H1 (cell line): ENCODE data around the gene KCNMA1. TPM values are rescaled to one million over a fixed set of nuclear protein-coding genes. Genes with fewer than 3 reads are reported as not detected.

Experiments
- CTCF ChIA-PET: fragments of 300-600 bp; sonication (Branson Sonifier 250); formaldehyde crosslinking; loops from one replicate; lab custom pipeline; 2021; ENCODE audit not compliant: partially characterized antibody; lab: Charles Lee
- POLR2A ChIA-PET: fragments of 300-600 bp; sonication (Branson Sonifier 250); formaldehyde crosslinking; loops from one replicate; lab custom pipeline; 2021; ENCODE audit warnings: inconsistent platforms; ENCODE audit not compliant: partially characterized antibody; lab: Charles Lee
- DNase-seq, 2 experiments: peaks; one replicate each; pipeline versions ENCODE4 v3.0.0 to v3.0.0-alpha.2; 2010 to 2022; ENCODE audit warnings: low spot score in 2 of 2, low read depth in 1 of 2, mixed read lengths in 1 of 2
- FAIRE-seq: peaks from 2 replicates; lab custom pipeline; 2011; peaks lifted over from hg19 to GRCh38; lab: Jason Lieb, UNC
- H2AFZ ChIP-seq: 2 replicates; pipeline ENCODE4 v1.8.1; 2012; ENCODE audit warnings: low read length, inconsistent platforms
- H2AK5ac ChIP-seq: 2 replicates; pipeline ENCODE4 v1.6.1; 2013; ENCODE audit warnings: low read depth, low read length
- H2BK120ac ChIP-seq: replicated peaks from 2 replicates; pipeline ENCODE3; 2013; ENCODE audit warnings: low read depth, low read length, inconsistent platforms
- H2BK12ac ChIP-seq: 2 replicates; pipeline ENCODE4 v1.6.1; 2013; ENCODE audit warnings: low read depth, low read length
- H2BK15ac ChIP-seq: 2 replicates; pipeline ENCODE4 v1.6.1; 2013; ENCODE audit warnings: low read length
- H2BK20ac ChIP-seq: 2 replicates; pipeline ENCODE4 v1.6.1; 2013; ENCODE audit warnings: low read length
- H2BK5ac ChIP-seq: 2 replicates; pipeline ENCODE4 v1.6.1; 2013; ENCODE audit warnings: low read depth, low read length
- H3K14ac ChIP-seq: 2 replicates; pipeline ENCODE4 v1.6.1; 2013; ENCODE audit warnings: inconsistent platforms; ENCODE audit not compliant: insufficient read length
- H3K18ac ChIP-seq: 2 replicates; pipeline ENCODE4 v1.6.1; 2013; ENCODE audit warnings: low read length; ENCODE audit errors: extremely low read depth
- H3K23ac ChIP-seq: 2 replicates; pipeline ENCODE4 v1.6.1; 2013; ENCODE audit warnings: inconsistent platforms; ENCODE audit not compliant: insufficient read length
- H3K23me2 ChIP-seq: 2 replicates; pipeline ENCODE4 v1.6.1; 2013; ENCODE audit warnings: low read depth, low read length
- H3K27ac ChIP-seq: 2 replicates; pipeline ENCODE4 v1.6.1; 2011; ENCODE audit warnings: low read depth, low read length, inconsistent platforms
- H3K27me3 ChIP-seq, 4 experiments: replicated peaks in 1 of 4; 1 replicate in 1 of 4; 2 replicates in 3 of 4; pipeline versions ENCODE4 v1.6.1 to v1.8.1; 2011 to 2013; ENCODE audit warnings: low read length in 3 of 4, mild to moderate bottlenecking in 3 of 4, inconsistent platforms in 2 of 4, mixed read lengths in 2 of 4, moderate library complexity in 1 of 4; ENCODE audit not compliant: control insufficient read depth in 3 of 4, insufficient read depth in 3 of 4; ENCODE audit errors: extremely low read depth in 1 of 4
- H3K36me3 ChIP-seq, 4 experiments: 2 replicates each; pipeline versions ENCODE4 v1.6.1 to v1.8.1; 2011 to 2013; ENCODE audit warnings: mild to moderate bottlenecking in 4 of 4, low read length in 3 of 4, moderate library complexity in 2 of 4, control low read depth in 1 of 4, inconsistent platforms in 1 of 4; ENCODE audit not compliant: insufficient read depth in 4 of 4, control insufficient read depth in 2 of 4
- H3K4ac ChIP-seq: replicated peaks from 2 replicates; pipeline ENCODE3; 2013; ENCODE audit warnings: low read length, low read depth, mixed read lengths, inconsistent platforms; ENCODE audit not compliant: insufficient read length
- H3K4me1 ChIP-seq, 4 experiments: replicated peaks in 1 of 4; 1 replicate in 1 of 4; 2 replicates in 3 of 4; pipeline versions ENCODE4 v1.6.1 to v1.8.1; 2011 to 2013; ENCODE audit warnings: low read length in 3 of 4, inconsistent platforms in 2 of 4, mixed read lengths in 1 of 4; ENCODE audit not compliant: insufficient read depth in 4 of 4, control insufficient read depth in 3 of 4
- H3K4me2 ChIP-seq, 2 experiments: 2 replicates each; pipeline versions ENCODE4 v1.6.1 to v1.8.1; 2011 to 2013; ENCODE audit warnings: low read depth in 2 of 2, low read length in 2 of 2, control low read depth in 1 of 2, inconsistent platforms in 1 of 2, mild to moderate bottlenecking in 1 of 2; ENCODE audit not compliant: insufficient read depth in 1 of 2
- H3K4me3 ChIP-seq, 4 experiments: fragments of 200-600, 300-600 bp in 1 of 4; sonication (generic), shearing (Covaris generic), sonication (Bioruptor Twin) in 1 of 4; 2 replicates each; pipeline versions ENCODE4 v1.5.1 to v1.8.1; 2011 to 2016; ENCODE audit warnings: low read length in 4 of 4, low read depth in 3 of 4, control low read depth in 2 of 4, inconsistent platforms in 2 of 4, mild to moderate bottlenecking in 2 of 4, mixed read lengths in 1 of 4, moderate library complexity in 1 of 4; ENCODE audit not compliant: insufficient read depth in 2 of 4; ENCODE audit errors: extremely low read depth in 1 of 4
- H3K56ac ChIP-seq: replicated peaks from 2 replicates; pipeline ENCODE3; 2013; ENCODE audit warnings: low read depth, mild to moderate bottlenecking, mixed read lengths, low read length, inconsistent platforms; ENCODE audit not compliant: insufficient read length
- H3K79me1 ChIP-seq: 2 replicates; pipeline ENCODE4 v1.6.1; 2013; ENCODE audit warnings: low read depth, low read length, control low read depth
- H3K79me2 ChIP-seq, 2 experiments: 2 replicates each; pipeline versions ENCODE4 v1.6.1 to v1.8.1; 2012 to 2013; ENCODE audit warnings: low read length in 2 of 2, mild to moderate bottlenecking in 2 of 2, inconsistent platforms in 1 of 2; ENCODE audit not compliant: insufficient read depth in 2 of 2, control insufficient read depth in 1 of 2
- H3K9ac ChIP-seq, 4 experiments: replicated peaks in 1 of 4; 1 replicate in 1 of 4; 2 replicates in 3 of 4; pipeline versions ENCODE4 v1.6.1 to v1.8.1; 2011 to 2013; ENCODE audit warnings: low read depth in 3 of 4, low read length in 3 of 4, control low read depth in 2 of 4, mild to moderate bottlenecking in 2 of 4, moderate library complexity in 2 of 4, inconsistent platforms in 1 of 4; ENCODE audit errors: extremely low read depth in 1 of 4
- H3K9me3 ChIP-seq, 2 experiments: 2 replicates each; pipeline versions ENCODE4 v1.6.1 to v1.8.1; 2012 to 2013; ENCODE audit warnings: mild to moderate bottlenecking in 2 of 2, moderate library complexity in 2 of 2, control low read depth in 1 of 2, inconsistent platforms in 1 of 2, low read depth in 1 of 2, low read length in 1 of 2, mixed read lengths in 1 of 2; ENCODE audit not compliant: insufficient read depth in 2 of 2
- H4K20me1 ChIP-seq, 2 experiments: replicated peaks in 1 of 2; 2 replicates each; pipeline versions ENCODE3 to v1.8.1; 2011 to 2013; ENCODE audit warnings: inconsistent platforms in 2 of 2, low read length in 2 of 2, mild to moderate bottlenecking in 1 of 2; ENCODE audit not compliant: insufficient read depth in 2 of 2, control insufficient read depth in 1 of 2
- H4K5ac ChIP-seq: 2 replicates; pipeline ENCODE4 v1.6.1; 2013; ENCODE audit warnings: low read length, low read depth, mixed read lengths, inconsistent platforms; ENCODE audit not compliant: insufficient read length
- H4K8ac ChIP-seq: 2 replicates; pipeline ENCODE4 v1.8.0; 2013; ENCODE audit warnings: mild to moderate bottlenecking, moderate library complexity, low read length, inconsistent platforms; ENCODE audit not compliant: insufficient read depth; ENCODE audit errors: extremely low read depth
- H4K91ac ChIP-seq: replicated peaks from 2 replicates; pipeline ENCODE3; 2013; ENCODE audit warnings: low read length, mixed read lengths, inconsistent platforms; ENCODE audit not compliant: insufficient read length
- BCL11A ChIP-seq, 2 experiments: IDR thresholded peaks; one replicate each; pipeline ENCODE4 v1.6.1; 2011; ENCODE audit warnings: low read depth in 2 of 2, low read length in 2 of 2, mild to moderate bottlenecking in 2 of 2
- EP300 ChIP-seq, 2 experiments: IDR thresholded peaks; 1 replicate in 1 of 2; 2 replicates in 1 of 2; pipeline ENCODE4 v1.6.1; 2011 to 2012; ENCODE audit warnings: low read depth in 2 of 2, low read length in 2 of 2, mild to moderate bottlenecking in 2 of 2, borderline replicate concordance in 1 of 2, inconsistent platforms in 1 of 2, moderate library complexity in 1 of 2
- GTF2F1 ChIP-seq: IDR thresholded peaks from 2 replicates; pipeline ENCODE4 v1.6.1; 2012; ENCODE audit warnings: low read depth, low read length, improper control_type of control experiment, borderline replicate concordance
- KDM1A ChIP-seq: fragments of 200-600, 300-600 bp; sonication (generic); IDR thresholded peaks from 2 replicates; pipeline ENCODE4 v1.7.1; 2016; ENCODE audit warnings: mild to moderate bottlenecking, low read length, borderline replicate concordance
- POLR2AphosphoS5 ChIP-seq: IDR thresholded peaks from 2 replicates; pipeline ENCODE4 v1.6.1; 2011; ENCODE audit warnings: low read depth, low read length
- RXRA ChIP-seq: IDR thresholded peaks from 2 replicates; pipeline ENCODE4 v1.6.1; 2011; ENCODE audit warnings: low read depth, mild to moderate bottlenecking, low read length, moderate library complexity; ENCODE audit not compliant: insufficient read depth
- SAP30 ChIP-seq: fragments of 300-600 bp; sonication (generic); IDR thresholded peaks from 2 replicates; pipeline ENCODE4 v1.7.1; 2012; ENCODE audit warnings: low read length, moderate library complexity, mild to moderate bottlenecking, inconsistent platforms; ENCODE audit not compliant: insufficient read depth, insufficient replicate concordance
- SRF ChIP-seq: IDR thresholded peaks from 2 replicates; pipeline ENCODE4 v1.6.1; 2011; ENCODE audit warnings: mild to moderate bottlenecking, low read depth, low read length, moderate library complexity
- SUZ12 ChIP-seq: fragments of 200-600 bp; sonication (generic); IDR thresholded peaks from 2 replicates; pipeline ENCODE4 v1.6.1; 2012; ENCODE audit warnings: mild to moderate bottlenecking, inconsistent platforms, low read length, moderate library complexity, mixed read lengths
- whole genome bisulfite sequencing, 2 experiments: shearing (Covaris generic) in 1 of 2; methylation state at CpG; one replicate each; pipeline versions ENCODE4 v1.1.6 to v1.1.7; 2013 to 2015; ENCODE audit warnings: low lambda C conversion rate in 2 of 2, mixed read lengths in 2 of 2, inconsistent platforms in 1 of 2, low coverage in 1 of 2, missing lambda C conversion rate in 1 of 2; ENCODE audit not compliant: insufficient replicate concordance in 2 of 2, insufficient coverage in 1 of 2, insufficient read length in 1 of 2; ENCODE audit errors: extremely low coverage in 1 of 2, missing lambda C conversion rate in 1 of 2; 5-methylcytosine and 5-hydroxymethylcytosine counted together
- polyA plus RNA-seq, 7 experiments: library from polyadenylated mRNA; depleted of rRNA in 3 of 7; stranded (reverse) in 5 of 7; unstranded in 2 of 7; fragments of >200 nt in 5 of 7; fragments of 200-250 nt in 2 of 7; gene quantifications; 1 replicate in 5 of 7; 2 replicates in 1 of 7; 4 replicates in 1 of 7; pipeline versions ENCODE4 v1.2.1 to v1.2.3, GENCODE V29; 2011 to 2013; ENCODE audit warnings: missing spikeins in 2 of 7, mixed read lengths in 2 of 7
- total RNA-seq: library from RNA; stranded (reverse); fragmentation: NEBNext Ultra II Directional; extraction: Animal tissue kit (Norgen Biotek cat#: 25700); gene quantifications from 2 replicates; pipeline ENCODE4 v1.2.1, GENCODE V29; 2021
- TF ChIP-seq, protein P1 (sequence below): IDR thresholded peaks from 2 replicates; pipeline ENCODE4 v1.6.1; 2011; ENCODE audit warnings: low read depth, mild to moderate bottlenecking, low read length; ENCODE audit not compliant: insufficient read depth

The KCNMA1 gene
- total and polyA plus RNA-seq, 2 of the 8 experiments (the other 6 are each of a cell fraction or from before 2014, with no cell fraction given) = 10.2 to 11.1 TPM

DNA sequence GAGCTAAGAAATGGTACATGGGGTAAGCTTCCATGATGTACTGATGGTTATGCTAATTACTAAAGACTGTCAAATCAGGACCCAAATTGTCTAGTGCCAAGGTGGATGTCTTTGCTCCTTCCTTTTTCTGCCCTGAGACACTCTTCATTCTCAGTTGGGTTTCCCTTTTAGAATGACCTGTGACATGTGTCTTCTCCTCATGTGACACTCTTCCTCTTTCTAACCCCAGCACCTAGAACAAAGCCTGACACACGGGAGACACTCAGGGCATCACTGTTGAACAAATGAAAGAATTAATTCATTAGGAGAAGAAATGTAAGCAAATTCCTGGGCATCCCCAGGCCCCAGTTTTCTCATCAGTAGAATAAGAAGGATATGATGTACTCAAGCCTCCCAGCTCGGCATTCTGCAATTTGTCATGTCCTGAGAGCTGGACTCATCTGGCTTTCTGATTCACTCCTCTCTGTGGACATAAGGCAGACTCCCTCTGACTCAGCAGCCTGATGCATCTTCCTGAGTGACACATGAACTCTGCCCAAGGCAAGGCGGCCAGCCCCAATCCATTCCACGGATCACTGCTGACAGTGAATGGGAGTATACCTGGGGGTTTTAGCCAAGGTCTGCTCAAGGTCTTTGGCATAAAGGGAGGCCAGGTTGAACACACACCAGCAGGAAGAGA lies 473.8 kb downstream of the KCNMA1 start:
- Histone ChIP-seq H4K5ac (no peak overlapping the region), H2AFZ (no peak overlapping the region), H3K23ac (no peak overlapping the region), H2AK5ac (no peak overlapping the region), H3K4ac (no peak overlapping the region), H3K36me3 (no peaks in the 10 kb centered on the region), H4K20me1 (no peaks in the 10 kb centered on the region), H3K27me3 (no peaks in the 10 kb centered on the region), H3K18ac (no peak overlapping the region), H3K79me1 (no peaks in the 10 kb centered on the region), H2BK12ac (no peak overlapping the region), H3K4me2 (no peak overlapping the region), H4K8ac (no peak overlapping the region), H3K4me3 (no peak overlapping the region), H3K23me2 (no peaks in the 10 kb centered on the region), H3K14ac (no peak overlapping the region), H4K91ac (no peak overlapping the region), H3K9ac (no peak overlapping the region), H3K27ac (no peak overlapping the region), H2BK5ac (no peak overlapping the region), H3K79me2 (no peaks in the 10 kb centered on the region), H2BK20ac (no peak overlapping the region), H3K56ac (no peak overlapping the region), H3K9me3 (no peaks in the 10 kb centered on the region), H2BK120ac (no peak overlapping the region), H3K4me1 (peaks cover 0 to 7% (median 0%) of the 10 kb centered on the region in 4 experiments; a peak in 1 of 7 replicates), H2BK15ac (no peak overlapping the region)
- DNase-seq (no peak), FAIRE-seq (no peak)
- 81% methylated on average over 4 of the region's 4 CpGs; no CpG with 5 or more reads in 1 of the 2 experiments for WGBS, 2 experiments
- ChIA-PET POLR2A (no interaction called here), CTCF (interaction anchor here (0.6 to 5.9 kb wide), 9 partner anchors 10 to 479 kb away, joined by 3 to 54 read pairs (median 3); no protein-coding TSS in a partner anchor)
- no peak for TF ChIP-seq RXRA
- TF ChIP-seq SUZ12 = no peak
- TF ChIP-seq, protein P1, sequence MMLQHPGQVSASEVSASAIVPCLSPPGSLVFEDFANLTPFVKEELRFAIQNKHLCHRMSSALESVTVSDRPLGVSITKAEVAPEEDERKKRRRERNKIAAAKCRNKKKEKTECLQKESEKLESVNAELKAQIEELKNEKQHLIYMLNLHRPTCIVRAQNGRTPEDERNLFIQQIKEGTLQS = no peak
- TF ChIP-seq KDM1A = no peak
- no peak for TF ChIP-seq BCL11A (IDR thresholded peaks at IDR 0.05; ENCODE audit: low read depth in 2 of 2, low read length in 2 of 2)
- no peak for TF ChIP-seq SAP30
- no peak for TF ChIP-seq SRF
- no peak for TF ChIP-seq GTF2F1
- no peak for TF ChIP-seq POLR2AphosphoS5
- TF ChIP-seq EP300 (IDR thresholded peaks at IDR 0.05; ENCODE audit: borderline replicate concordance in 1 of 2, low read depth in 2 of 2, low read length in 2 of 2) = no peak
